Activated naive CD4-positive, alpha-beta T cell treated with anti-CD3 and anti-CD28 coated beads, Interleukin-2, amount 50 U/mL, for 24 hours (primary cell): Measurements from ENCODE around the gene EFHC1.

ENCODE experiments used
- H3K27ac Mint-ChIP-seq: one replicate; pipeline ENCODE4 v1.8.0; 2021; ENCODE audit warnings: mild to moderate bottlenecking, mixed read lengths
- H3K27me3 Mint-ChIP-seq: one replicate; pipeline ENCODE4 v1.8.0; 2021; ENCODE audit warnings: mixed read lengths
- H3K36me3 Mint-ChIP-seq: one replicate; pipeline ENCODE4 v1.8.0; 2021; ENCODE audit warnings: mixed read lengths
- H3K4me1 Mint-ChIP-seq: one replicate; pipeline ENCODE4 v1.8.0; 2021; ENCODE audit warnings: mixed read lengths
- H3K4me3 Mint-ChIP-seq: one replicate; pipeline ENCODE4 v1.8.0; 2021; ENCODE audit warnings: mild to moderate bottlenecking, mixed read lengths
- H3K9me3 Mint-ChIP-seq: one replicate; pipeline ENCODE4 v1.8.0; 2021; ENCODE audit warnings: mixed read lengths

EFHC1 gene

GRCh38 chr6:52571099-52571755 lies 151.1 kb downstream of the EFHC1 start:
- Mint-ChIP-seq H3K27ac (no peak overlapping the region), H3K4me1 (peaks cover 81% of the 10 kb centered on the region), H3K36me3 (no peaks in the 10 kb centered on the region), H3K9me3 (no peaks in the 10 kb centered on the region), H3K27me3 (no peaks in the 10 kb centered on the region), H3K4me3 (no peak overlapping the region)

GRCh38 chr6:52572536-52572935 lies 152.4 kb downstream of the EFHC1 start:
- Mint-ChIP-seq H3K4me1 (peaks cover 72% of the 10 kb centered on the region), H3K36me3 (no peaks in the 10 kb centered on the region), H3K27me3 (no peaks in the 10 kb centered on the region), H3K4me3 (no peak overlapping the region), H3K9me3 (no peaks in the 10 kb centered on the region), H3K27ac (no peak overlapping the region)

DNA sequence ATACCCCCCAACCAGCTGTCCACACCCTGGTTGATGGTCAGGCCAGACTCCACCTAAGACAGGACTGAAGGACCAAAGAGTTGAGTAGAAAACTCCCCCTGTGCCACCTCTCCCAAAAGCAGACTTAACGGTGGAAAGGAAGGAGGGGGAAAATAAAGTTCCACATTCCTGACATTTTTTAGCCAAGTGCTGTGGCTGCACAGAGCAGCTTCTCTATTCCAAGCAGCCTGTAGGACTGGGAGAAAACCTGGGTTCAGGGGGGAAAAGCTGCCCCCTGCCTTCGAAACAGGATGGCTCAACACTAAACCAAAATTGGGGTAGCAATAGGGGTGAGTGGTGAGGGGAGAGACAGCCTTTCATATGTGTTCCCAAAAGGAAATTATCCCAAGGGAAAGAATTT lies 153.2 kb downstream of the EFHC1 start:
- no peaks in the 10 kb centered on the region for H3K27me3 Mint-ChIP-seq
- H3K4me1 Mint-ChIP-seq: peaks cover 68% of the 10 kb centered on the region
- no peak overlapping the region for H3K27ac Mint-ChIP-seq
- no peaks in the 10 kb centered on the region for H3K36me3 Mint-ChIP-seq
- no peak overlapping the region for H3K4me3 Mint-ChIP-seq
- H3K9me3 Mint-ChIP-seq: no peaks in the 10 kb centered on the region
